Lung (tissue), 12 donors: ENCODE results near the gene TMEM272. TPM values are rescaled to one million over a fixed set of nuclear protein-coding genes. Genes with fewer than 3 reads are reported as not detected.
A peak's percentile ranks its signal among the peaks of the same experiment; 100 is the strongest.

Experiments used
- ATAC-seq: fragments of 200-7000 bp; cut with Tn5 transposase; one replicate; pipeline ENCODE4 v1.9.1; 2020; ENCODE audit warnings: moderate number of reproducible peaks; ENCODE audit not compliant: insufficient read depth, low FRiP score
- DNase-seq, 3 donors: peaks; one replicate each; pipeline ENCODE4 v3.0.0-alpha.2; 2013 to 2017
- H3K27ac ChIP-seq, 2 donors: one replicate each; pipeline ENCODE4 v1.5.1; 2013; ENCODE audit warnings: mild to moderate bottlenecking in 2 of 2, moderate library complexity in 2 of 2, control low read depth in 1 of 2, inconsistent platforms in 1 of 2, low read depth in 1 of 2, low read length in 1 of 2
- H3K27me3 ChIP-seq, 3 donors: one replicate each; pipeline ENCODE4 v1.5.1; 2013; ENCODE audit warnings: low read length in 2 of 3; ENCODE audit not compliant: control insufficient read depth in 3 of 3, insufficient read depth in 3 of 3
- H3K36me3 ChIP-seq, 4 donors: one replicate each; pipeline ENCODE4 v1.5.1; 2013; ENCODE audit warnings: low read length in 4 of 4, mild to moderate bottlenecking in 1 of 4, moderate library complexity in 1 of 4; ENCODE audit not compliant: control insufficient read depth in 4 of 4, insufficient read depth in 4 of 4
- H3K4me1 ChIP-seq, 5 donors: one replicate each; pipeline ENCODE4 v1.5.1; 2013; ENCODE audit warnings: low read length in 5 of 5, mild to moderate bottlenecking in 2 of 5, moderate library complexity in 1 of 5; ENCODE audit not compliant: control insufficient read depth in 5 of 5, insufficient read depth in 5 of 5
- H3K4me3 ChIP-seq: one replicate; pipeline ENCODE4 v1.5.1; 2013; ENCODE audit warnings: mild to moderate bottlenecking, control low read depth, moderate library complexity
- H3K9ac ChIP-seq, 2 donors: one replicate each; pipeline ENCODE4 v1.5.1; 2013; ENCODE audit warnings: low read length in 2 of 2, control low read depth in 1 of 2; ENCODE audit not compliant: insufficient read depth in 1 of 2
- H3K9me3 ChIP-seq, 4 donors: one replicate each; pipeline ENCODE4 v1.5.1; 2013; ENCODE audit warnings: low read length in 3 of 4, mild to moderate bottlenecking in 1 of 4, moderate library complexity in 1 of 4; ENCODE audit not compliant: control insufficient read depth in 4 of 4, insufficient read depth in 3 of 4
- WGBS, 2 donors: extraction: QIAGEN DNeasy Blood & Tissue Kit; methylation state at CpG; one replicate each; pipeline ENCODE4 v1.1.7; 2013; 5-methylcytosine and 5-hydroxymethylcytosine counted together
- polyA plus RNA-seq, 2 donors: library from polyadenylated mRNA; stranded (reverse); fragments of 200-250 nt; gene quantifications; one replicate each; pipeline ENCODE4 v1.2.1, GENCODE V29; 2013
- total RNA-seq, 2 donors: library from RNA; depleted of rRNA in 1 of 2; stranded (reverse); fragments of >200 nt in 1 of 2; gene quantifications; one replicate each; pipeline ENCODE4 v1.2.1, GENCODE V29; 2014 to 2021
- TF ChIP-seq, protein P1 (sequence below): IDR thresholded peaks from 2 replicates; pipeline ENCODE4 v1.5.1; 2012; ENCODE audit warnings: mild to moderate bottlenecking; ENCODE audit errors: control extremely low read depth, extremely low read depth
- donor health status: control.
- donor health status: control.
- donor health status: Bipolar disorder and iron deficiency.
- donor health status: healthy.
- donor health status: DM: yes; HTN: yes; CAD: no.

The TMEM272 gene
- total and polyA plus RNA-seq, 4 donors, result 0.08 to 0.55 (median 0.09) TPM

DNA sequence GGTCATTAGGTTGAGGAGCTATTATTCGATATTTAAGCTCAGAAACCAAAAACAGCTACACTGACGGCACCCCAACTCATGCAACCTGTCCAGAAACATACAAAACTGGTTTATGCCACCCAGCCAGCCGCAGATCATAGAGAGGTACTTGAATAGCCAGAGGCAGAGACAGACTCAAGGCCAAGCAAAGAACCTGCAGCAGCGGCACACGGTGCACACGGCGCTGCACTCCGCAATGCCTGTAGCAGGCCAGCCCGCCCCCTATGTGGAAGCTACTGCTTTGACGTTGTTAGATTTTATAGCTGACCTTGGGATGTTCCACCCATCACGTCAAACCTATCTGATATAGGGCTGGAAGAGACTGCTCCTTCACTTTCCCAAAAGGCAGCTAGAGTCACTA, 29.1 kb downstream of the TMEM272 start:
- peaks cover 0 to 8% (median 0%) of the 10 kb centered on the region in 5 donors for H3K4me1 ChIP-seq
- no peaks in the 10 kb centered on the region for H3K9me3 ChIP-seq
- TF ChIP-seq, protein P1, sequence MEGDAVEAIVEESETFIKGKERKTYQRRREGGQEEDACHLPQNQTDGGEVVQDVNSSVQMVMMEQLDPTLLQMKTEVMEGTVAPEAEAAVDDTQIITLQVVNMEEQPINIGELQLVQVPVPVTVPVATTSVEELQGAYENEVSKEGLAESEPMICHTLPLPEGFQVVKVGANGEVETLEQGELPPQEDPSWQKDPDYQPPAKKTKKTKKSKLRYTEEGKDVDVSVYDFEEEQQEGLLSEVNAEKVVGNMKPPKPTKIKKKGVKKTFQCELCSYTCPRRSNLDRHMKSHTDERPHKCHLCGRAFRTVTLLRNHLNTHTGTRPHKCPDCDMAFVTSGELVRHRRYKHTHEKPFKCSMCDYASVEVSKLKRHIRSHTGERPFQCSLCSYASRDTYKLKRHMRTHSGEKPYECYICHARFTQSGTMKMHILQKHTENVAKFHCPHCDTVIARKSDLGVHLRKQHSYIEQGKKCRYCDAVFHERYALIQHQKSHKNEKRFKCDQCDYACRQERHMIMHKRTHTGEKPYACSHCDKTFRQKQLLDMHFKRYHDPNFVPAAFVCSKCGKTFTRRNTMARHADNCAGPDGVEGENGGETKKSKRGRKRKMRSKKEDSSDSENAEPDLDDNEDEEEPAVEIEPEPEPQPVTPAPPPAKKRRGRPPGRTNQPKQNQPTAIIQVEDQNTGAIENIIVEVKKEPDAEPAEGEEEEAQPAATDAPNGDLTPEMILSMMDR, result no peak
- H3K27ac ChIP-seq, result no peak overlapping the region
- H3K9ac ChIP-seq, result no peak overlapping the region
- WGBS, 2 donors, result 72 to 89% methylated on average over 11 of the region's 11 CpGs
- ATAC-seq (peak; percentile 41), DNase-seq (no peak)
- H3K4me3 ChIP-seq, result no peak overlapping the region
- H3K27me3 ChIP-seq, result peaks cover 0 to 5% (median 0%) of the 10 kb centered on the region in 3 donors
- H3K36me3 ChIP-seq, result no peaks in the 10 kb centered on the region

DNA sequence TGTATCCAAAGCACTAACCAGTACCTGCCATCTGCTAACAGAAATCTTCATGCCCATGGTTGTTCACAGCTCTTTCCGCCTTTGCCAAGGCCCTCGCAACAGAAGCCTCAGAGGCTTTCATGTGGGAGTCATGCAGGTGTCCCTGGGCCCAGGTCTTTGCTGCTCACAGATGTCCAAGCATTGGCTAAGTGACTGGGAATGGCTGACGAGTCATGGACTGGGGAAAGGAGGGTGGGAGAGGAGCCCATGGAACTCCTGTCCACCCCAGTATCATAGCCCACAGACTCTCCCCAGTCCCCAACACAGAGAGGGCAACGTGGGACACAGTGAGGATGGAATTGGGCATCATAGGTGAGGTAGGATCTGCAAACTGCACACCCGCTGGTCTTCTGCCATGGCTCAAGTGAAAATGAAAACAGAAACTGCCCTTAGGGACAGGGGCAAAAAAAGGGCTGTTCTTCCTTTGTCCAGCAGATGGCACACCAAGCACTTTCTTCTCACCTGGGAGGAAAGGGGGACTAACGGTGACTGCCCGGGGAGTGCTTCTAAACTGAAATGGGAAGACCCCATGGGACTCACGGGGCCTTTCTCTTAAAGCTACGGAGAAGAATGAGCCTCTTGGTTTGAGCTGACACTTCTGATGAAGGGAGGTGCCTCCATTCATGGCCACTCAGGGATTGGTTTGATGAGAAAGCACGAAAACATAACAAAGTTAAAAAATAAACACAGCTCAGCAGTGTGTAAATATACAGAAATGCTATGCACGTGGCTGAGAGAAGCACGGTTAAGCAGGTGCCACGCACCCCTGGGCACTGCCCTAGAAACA, 29.9 kb downstream of the TMEM272 start:
- ATAC-seq (peak; percentile 75), DNase-seq (peak; percentile 66 to 74 (median 66))

DNA sequence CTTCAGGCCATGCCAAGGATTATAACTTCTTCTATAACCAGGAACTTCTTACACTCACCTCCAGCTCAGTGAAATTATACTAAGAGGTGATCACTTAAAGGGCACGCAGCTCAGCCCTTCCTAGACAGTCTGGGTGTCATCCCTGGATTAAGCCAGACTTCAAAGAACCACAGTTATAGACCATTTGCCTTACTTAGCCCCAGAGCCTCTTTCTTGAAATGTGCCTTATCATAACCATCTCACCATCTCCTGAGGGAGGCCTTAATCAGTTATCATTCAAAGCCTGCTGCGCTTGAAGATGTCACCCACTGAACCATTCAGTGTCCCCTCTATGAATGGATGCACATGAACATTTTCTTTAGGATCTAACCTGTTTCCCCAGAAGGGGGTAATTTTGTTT, 30.9 kb downstream of the TMEM272 start:
- Histone ChIP-seq H3K36me3 (no peaks in the 10 kb centered on the region), H3K4me1 (peaks cover 0 to 6% (median 0%) of the 10 kb centered on the region in 5 donors), H3K27ac (no peak overlapping the region), H3K4me3 (no peak overlapping the region), H3K9me3 (no peaks in the 10 kb centered on the region), H3K9ac (no peak overlapping the region), H3K27me3 (peaks cover 0 to 5% (median 0%) of the 10 kb centered on the region in 3 donors)
- DNase-seq (no peak), ATAC-seq (no peak)
- TF ChIP-seq, protein P1, result no peak
- 98 to 100% methylated on average over 2 of the region's 2 CpGs for WGBS, 2 donors

More for the DNA sequence above, 29.9 kb downstream of the TMEM272 start:
- peaks cover 0 to 8% (median 0%) of the 10 kb centered on the region in 5 donors for H3K4me1 ChIP-seq
- H3K9ac ChIP-seq, result peak overlapping the region in 1 of 2 donors; percentile 14
- H3K36me3 ChIP-seq, result no peaks in the 10 kb centered on the region
- H3K4me3 ChIP-seq, result no peak overlapping the region
- H3K27me3 ChIP-seq, result peaks cover 0 to 5% (median 0%) of the 10 kb centered on the region in 3 donors
- H3K27ac ChIP-seq, result no peak overlapping the region
- H3K9me3 ChIP-seq, result no peaks in the 10 kb centered on the region
- WGBS, 2 donors, result 28 to 29% methylated on average over 13 of the region's 13 CpGs
- TF ChIP-seq, protein P1, result peak; percentile 69
